Urinary bladder (tissue), 4 donors: ENCODE data around the gene SLC37A2. TPM values are rescaled to one million over a fixed set of nuclear protein-coding genes. Genes with fewer than 3 reads are reported as not detected.

Experiments
- DNase-seq: peaks from one replicate; pipeline ENCODE4 v3.0.0-alpha.2; 2015; ENCODE audit errors: extremely low spot score
- H3K27ac ChIP-seq: one replicate; pipeline ENCODE4 v1.5.1; 2013; ENCODE audit warnings: low read depth, mild to moderate bottlenecking, moderate library complexity
- H3K36me3 ChIP-seq: one replicate; pipeline ENCODE4 v1.6.1; 2013; ENCODE audit warnings: mild to moderate bottlenecking, moderate library complexity; ENCODE audit not compliant: insufficient read depth
- H3K4me1 ChIP-seq: one replicate; pipeline ENCODE4 v1.6.1; 2013; ENCODE audit warnings: mild to moderate bottlenecking, moderate library complexity; ENCODE audit not compliant: insufficient read depth
- H3K4me3 ChIP-seq: one replicate; pipeline ENCODE4 v1.5.1; 2013; ENCODE audit warnings: low read depth, low read length
- WGBS: extraction: QIAGEN DNeasy Blood & Tissue Kit; methylation state at CpG from one replicate; pipeline ENCODE4 v1.1.7; 2013; 5-methylcytosine and 5-hydroxymethylcytosine counted together
- polyA plus RNA-seq: library from polyadenylated mRNA; stranded (reverse); fragments of 200-250 nt; gene quantifications from one replicate; pipeline ENCODE4 v1.2.3, GENCODE V29; 2013
- total RNA-seq: library from RNA; depleted of rRNA; stranded (reverse); fragments of >200 nt; gene quantifications from one replicate; pipeline ENCODE4 v1.2.3, GENCODE V29; 2014
- donor health status: healthy with polysubstance abuse.
- donor health status: healthy.

Gene SLC37A2
- total and polyA plus RNA-seq, 2 donors, result 7.7 to 9.0 TPM

DNA sequence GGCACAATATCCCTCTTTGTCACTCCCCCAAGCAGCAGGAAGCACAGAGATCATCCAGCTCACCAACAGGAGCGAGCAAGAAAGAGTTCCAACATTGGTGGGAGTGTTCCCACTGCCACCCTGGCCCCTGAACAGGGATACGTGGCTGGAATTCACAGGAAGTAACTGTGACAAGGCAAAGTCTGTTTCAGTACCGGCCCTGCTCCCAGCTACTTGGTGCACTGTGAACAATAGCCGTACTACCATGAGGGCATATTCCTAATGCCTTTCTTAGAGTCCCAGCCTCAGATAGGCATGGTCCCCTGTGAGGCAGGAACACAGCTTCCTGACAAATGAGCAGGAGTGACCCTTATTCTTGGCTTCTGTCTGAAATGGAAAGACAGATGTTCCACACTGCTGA lies 1.8 kb upstream of the SLC37A2 start:
- Histone ChIP-seq H3K36me3 (no peaks in the 10 kb centered on the region), H3K27ac (no peak overlapping the region), H3K4me1 (no peaks in the 10 kb centered on the region), H3K4me3 (no peak overlapping the region)
- DNase-seq, result no peak
- WGBS, result 68% methylated on average over 4 of the region's 4 CpGs

DNA sequence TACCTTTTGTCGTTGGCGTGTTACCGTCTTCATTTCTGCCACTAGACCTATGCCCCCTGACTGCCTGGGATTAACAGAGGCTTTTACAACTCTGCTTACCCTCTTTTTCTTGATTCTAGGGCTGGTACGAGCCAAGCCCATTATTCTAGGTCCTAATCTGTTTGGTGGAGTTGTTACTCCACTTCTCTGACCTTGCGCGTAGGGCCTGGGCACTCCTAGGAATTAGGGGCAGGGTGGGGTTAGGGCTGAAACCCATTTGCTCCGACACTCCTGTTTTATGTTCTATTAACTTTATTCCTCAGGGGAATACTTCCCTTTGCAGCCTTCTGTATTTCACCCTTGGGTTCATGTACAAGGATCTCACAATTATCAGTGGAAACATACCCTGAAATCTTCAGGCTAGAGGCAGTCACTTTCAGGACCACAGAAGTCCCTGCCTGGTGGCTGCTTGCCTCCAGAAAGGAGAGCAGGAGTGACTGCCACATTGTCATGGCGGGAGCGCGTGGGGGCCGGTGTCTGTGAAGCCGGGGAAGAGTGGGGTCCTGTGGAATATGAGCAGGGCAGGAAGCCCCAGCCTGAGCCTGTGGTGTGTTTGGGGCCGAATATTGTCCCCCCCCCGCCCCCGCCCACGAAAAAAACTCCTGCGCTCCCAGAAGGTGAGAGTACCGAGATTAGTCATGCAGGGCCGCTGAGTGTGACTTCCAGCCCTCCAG lies 731 bp upstream of the SLC37A2 start:
- Histone ChIP-seq H3K4me1 (no peaks in the 10 kb centered on the region), H3K4me3 (peak overlapping the region; percentile 51), H3K36me3 (no peaks in the 10 kb centered on the region), H3K27ac (peak overlapping the region; percentile 25)
- DNase-seq, result no peak
- WGBS, result 39% methylated on average over 19 of the region's 19 CpGs

DNA sequence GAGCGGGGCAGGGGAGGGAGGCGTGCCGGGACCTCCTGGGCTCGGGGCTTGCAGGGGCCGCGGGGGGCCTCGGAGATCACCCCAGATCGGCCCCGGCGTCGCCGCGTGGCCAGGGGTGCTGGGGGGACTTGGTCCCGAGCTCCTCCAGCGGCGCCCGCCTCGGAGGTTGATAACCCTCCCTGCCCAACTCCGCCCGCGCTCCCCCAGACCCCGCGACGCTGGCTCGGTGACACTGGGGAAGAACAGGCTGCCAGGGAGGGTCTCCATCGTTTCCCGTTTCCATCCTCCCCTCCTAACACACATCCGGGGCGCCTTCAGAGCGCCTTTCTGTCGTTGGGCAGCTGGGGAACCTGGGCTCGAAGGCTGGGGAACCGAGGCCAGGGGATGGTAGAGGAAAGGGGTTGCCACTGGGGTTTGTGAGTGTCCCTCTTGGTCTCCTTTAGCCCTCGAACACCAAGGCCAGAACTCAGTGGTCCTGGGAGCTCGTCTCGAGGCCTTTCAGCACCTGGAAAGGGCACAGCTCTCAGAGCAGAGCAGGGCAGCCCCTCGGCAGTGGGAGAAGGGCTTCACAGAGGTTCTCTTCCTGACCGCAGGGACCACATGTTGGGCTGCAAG lies 431 bp downstream of the SLC37A2 start:
- H3K27ac ChIP-seq, result no peak overlapping the region
- DNase-seq, result no peak
- 4% methylated on average over 38 of the region's 38 CpGs for whole genome bisulfite sequencing
- no peaks in the 10 kb centered on the region for H3K4me1 ChIP-seq
- no peaks in the 10 kb centered on the region for H3K36me3 ChIP-seq
- peak overlapping the region; percentile 51 for H3K4me3 ChIP-seq

DNA sequence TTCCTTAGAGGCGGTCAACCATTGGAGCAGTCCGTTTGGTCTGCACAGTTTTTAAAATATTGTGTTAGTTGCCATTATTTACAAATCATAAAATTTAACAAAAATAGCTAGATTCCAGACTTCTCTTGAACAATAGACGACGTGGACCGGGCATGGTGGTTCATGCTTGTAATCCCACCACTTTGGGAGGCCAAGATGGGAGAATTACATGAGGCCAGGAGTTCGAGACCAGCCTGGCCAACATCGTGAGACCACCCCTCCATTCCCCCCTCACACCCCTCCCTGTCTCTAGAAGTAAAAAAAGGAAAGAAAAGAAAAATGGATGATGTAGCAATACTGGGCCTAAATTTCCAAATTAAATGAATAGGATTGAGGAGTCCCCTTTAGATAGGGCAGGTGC lies 965 bp downstream of the SLC37A2 start:
- DNase-seq, result no peak
- Histone ChIP-seq H3K4me1 (no peaks in the 10 kb centered on the region), H3K36me3 (no peaks in the 10 kb centered on the region), H3K4me3 (no peak overlapping the region), H3K27ac (no peak overlapping the region)
- 68% methylated on average over 7 of the region's 7 CpGs for WGBS

DNA sequence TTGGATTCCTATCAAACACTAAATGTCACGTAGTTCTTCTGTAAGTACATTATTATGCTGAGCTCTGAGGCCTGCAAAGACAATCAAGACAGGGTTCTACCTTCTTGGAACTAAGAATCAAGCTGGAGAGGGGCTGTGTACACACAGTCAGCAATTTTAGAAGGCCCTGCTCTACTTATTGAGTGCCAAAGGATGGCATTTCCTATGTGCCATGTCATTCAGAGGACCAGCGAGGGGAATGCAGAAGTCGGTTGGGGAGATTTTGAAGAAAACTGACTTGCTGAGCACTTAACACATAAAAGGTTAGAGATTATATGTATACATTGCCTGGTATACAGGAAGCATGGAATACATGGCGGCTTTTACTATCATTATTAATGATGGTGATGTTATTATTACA lies 5.3 kb downstream of the SLC37A2 start:
- 90% methylated on average over 4 of the region's 4 CpGs for WGBS
- no peak for DNase-seq
- Histone ChIP-seq H3K4me3 (no peak overlapping the region), H3K27ac (no peak overlapping the region), H3K4me1 (no peaks in the 10 kb centered on the region), H3K36me3 (no peaks in the 10 kb centered on the region)

DNA sequence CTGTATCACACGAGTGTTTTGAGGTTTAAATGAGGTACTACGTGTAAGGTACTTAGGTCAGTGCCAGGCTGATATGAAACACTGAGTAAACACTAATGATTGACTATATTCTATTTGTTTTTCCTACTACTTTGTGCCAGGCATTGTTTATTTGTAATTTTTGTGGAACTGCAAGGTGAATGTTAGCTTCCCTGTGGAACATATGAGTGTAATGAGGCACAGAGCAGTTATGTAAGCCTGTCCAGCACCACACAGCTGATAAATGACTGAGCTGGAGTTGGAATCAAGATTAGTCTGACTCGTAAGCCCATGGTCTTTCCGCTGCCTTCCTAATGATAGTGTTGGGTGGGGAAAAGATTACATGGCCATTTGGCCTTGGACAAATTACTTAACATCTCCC lies 5.9 kb downstream of the SLC37A2 start:
- H3K4me3 ChIP-seq, result no peak overlapping the region
- 78% methylated on average over 4 of the region's 4 CpGs for WGBS
- H3K27ac ChIP-seq, result no peak overlapping the region
- H3K36me3 ChIP-seq, result no peaks in the 10 kb centered on the region
- H3K4me1 ChIP-seq, result no peaks in the 10 kb centered on the region
- DNase-seq, result no peak

DNA sequence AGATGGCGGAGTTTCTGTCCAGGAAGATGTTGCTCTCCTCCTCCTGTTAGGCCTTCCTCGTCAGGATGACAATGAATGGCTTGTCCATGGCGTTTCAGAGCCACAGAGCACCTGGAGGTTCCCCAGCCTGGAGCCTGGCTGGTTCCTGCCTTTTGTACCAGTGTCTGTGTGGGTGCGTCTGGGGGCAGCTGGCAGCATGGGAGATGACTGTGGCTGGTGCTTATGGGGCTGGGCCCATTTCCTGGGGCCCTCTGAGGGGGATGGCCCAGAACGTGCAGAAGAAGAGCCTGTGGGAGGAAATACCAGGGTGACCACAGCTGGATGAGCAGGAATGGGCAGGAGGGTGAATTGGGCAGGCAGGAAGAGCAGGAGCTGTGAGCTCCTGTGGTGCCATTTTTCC lies 6.7 kb downstream of the SLC37A2 start:
- H3K4me1 ChIP-seq, result no peaks in the 10 kb centered on the region
- H3K36me3 ChIP-seq, result no peaks in the 10 kb centered on the region
- no peak overlapping the region for H3K27ac ChIP-seq
- H3K4me3 ChIP-seq, result no peak overlapping the region
- 71% methylated on average over 5 of the region's 5 CpGs for WGBS
- no peak for DNase-seq

DNA sequence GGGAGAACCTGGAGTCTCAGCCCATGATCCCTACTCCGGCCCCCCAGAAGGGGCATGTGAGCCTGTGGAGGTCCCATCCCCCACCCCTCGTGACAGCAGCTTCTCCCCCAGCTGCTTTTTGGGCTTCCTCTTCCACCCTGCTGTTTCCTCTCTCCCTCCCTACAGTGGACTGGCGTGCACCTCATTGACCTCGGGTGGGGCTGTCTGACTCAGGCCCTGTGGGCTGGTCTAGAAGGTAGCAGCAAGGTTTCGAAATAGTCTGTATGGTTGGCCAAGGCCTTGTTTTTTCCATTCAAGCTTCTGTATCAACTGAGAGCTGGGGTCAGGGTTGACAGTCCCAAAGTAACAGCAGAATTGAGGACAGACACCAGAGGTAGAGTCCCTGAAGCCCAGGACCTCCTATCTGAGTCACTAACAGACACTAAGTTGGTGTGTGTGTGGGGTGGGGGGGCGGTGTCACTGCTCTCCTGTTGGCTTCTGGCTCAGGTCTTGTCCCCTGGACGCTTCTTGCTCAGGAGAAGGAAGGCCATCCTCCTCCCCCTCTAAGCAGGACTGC lies 7.7 kb downstream of the SLC37A2 start:
- H3K4me1 ChIP-seq, result no peaks in the 10 kb centered on the region
- H3K36me3 ChIP-seq, result no peaks in the 10 kb centered on the region
- no peak overlapping the region for H3K4me3 ChIP-seq
- peak overlapping the region; percentile 40 for H3K27ac ChIP-seq
- DNase-seq, result no peak
- WGBS, result 49% methylated on average over 7 of the region's 7 CpGs

DNA sequence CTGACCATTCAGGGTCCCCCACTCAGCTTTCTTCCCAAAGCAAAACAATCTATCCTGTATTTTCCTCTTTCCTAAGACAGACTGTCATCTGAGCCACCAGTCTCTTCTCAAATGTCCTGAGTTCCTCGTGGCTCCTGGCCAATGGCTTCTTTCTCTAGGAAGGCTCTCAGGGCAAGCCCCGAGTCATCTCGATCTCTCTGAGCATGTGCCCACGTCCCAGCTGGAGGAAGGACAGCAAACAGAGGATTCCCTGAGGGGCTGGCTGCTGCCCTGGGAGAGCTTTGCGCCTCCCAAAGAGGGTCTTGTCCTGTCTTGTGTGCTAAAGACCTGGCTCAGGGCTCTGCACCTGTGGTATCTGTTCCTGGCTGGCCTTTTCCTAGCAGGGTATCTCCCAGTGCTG lies 8.3 kb downstream of the SLC37A2 start:
- 39% methylated on average over 5 of the region's 5 CpGs for WGBS
- Histone ChIP-seq H3K27ac (no peak overlapping the region), H3K36me3 (no peaks in the 10 kb centered on the region), H3K4me3 (no peak overlapping the region), H3K4me1 (no peaks in the 10 kb centered on the region)
- no peak for DNase-seq

DNA sequence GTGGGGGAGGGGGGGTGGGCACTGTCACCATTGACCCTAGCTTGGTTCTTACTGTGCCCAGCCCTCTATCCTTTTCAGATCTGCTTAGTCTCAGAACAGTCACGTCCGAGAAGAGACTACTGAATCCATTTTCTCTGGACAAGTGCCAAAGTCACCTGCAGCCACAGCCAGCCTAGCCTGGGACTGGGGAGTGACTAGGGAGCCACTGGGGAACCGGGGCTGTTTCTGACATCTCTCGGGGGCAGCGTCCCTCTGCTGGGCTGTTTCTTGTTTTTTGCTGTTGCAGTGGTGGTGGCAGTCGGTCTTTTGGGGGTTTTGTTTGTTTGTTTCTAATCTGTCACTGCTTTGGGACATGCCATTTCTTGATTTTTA lies 8.7 kb downstream of the SLC37A2 start:
- no peak overlapping the region for H3K27ac ChIP-seq

DNA sequence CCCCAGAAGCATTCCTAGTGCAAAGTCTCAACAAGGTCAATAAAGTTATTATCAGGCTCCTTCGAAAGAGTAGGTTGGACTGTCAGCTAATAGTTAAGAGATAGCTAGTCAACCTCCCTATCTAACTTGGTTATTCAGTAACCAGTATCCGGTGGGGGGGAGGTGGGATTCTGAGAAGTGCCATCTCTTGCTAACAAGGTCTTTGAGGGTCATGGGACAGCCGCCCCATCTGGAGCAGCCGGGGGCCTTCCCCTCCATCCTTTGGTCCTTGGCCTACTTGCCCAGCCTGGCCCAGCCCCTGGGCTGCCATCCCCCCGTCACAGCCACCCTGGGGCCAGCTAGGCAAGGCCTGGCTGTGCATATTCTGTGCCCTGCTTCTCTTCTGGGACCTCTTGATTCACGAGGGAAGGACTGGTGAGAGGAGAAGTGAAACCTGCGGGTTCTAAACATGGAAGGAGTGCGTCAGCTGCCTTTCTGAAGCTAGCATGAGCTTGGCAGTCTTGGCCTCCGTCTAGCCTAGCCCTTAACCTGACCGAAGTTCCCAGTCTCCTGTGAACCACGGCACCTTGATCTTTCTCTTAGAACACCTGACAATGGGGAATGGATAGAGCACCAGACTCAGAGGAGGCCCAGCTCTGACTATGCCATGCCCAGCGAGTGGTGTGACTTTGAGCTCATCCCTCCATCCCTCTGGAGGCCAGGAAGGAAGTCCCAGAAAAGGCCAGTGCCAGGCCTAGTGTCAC lies 9.3 kb downstream of the SLC37A2 start:
- DNase-seq, result no peak
- WGBS, result 85% methylated on average over 12 of the region's 12 CpGs
- no peak overlapping the region for H3K4me3 ChIP-seq
- H3K4me1 ChIP-seq, result no peaks in the 10 kb centered on the region
- H3K36me3 ChIP-seq, result no peaks in the 10 kb centered on the region
- no peak overlapping the region for H3K27ac ChIP-seq

More for the DNA sequence above, 8.7 kb downstream of the SLC37A2 start:
- WGBS, result 75% methylated on average over 6 of the region's 6 CpGs
- no peak for DNase-seq
- no peak overlapping the region for H3K4me3 ChIP-seq
- no peaks in the 10 kb centered on the region for H3K36me3 ChIP-seq
- no peaks in the 10 kb centered on the region for H3K4me1 ChIP-seq

DNA sequence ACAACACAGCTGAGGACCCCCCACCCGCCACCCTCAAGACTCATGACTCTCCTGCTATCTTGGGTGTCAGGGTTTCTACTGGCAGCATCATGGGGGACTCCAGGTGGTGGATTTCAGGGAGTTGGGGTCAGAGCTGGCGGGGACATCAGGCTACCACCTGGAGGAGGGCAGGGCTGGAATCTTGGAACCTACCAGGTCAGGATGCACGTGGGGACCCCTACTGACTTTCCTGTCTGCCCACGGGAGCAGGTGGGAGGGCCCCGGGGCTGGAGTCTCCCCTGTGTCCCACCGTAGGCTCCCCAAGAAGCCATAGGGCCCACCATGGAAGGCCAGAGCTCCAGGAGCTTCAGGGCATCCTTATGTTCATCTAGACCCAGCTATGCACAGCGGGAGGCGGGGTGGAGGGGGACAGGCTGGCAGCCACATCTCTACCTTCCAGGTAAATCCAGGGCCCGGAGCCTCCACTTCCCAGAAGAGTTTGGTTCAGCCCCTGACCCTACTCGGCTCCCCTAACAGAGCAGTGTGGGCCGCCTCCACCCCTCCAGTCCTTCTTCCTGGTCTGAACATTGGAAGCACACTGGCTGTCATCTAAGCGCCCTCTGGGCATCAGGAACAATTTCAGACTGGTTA lies 10.0 kb downstream of the SLC37A2 start:
- no peak overlapping the region for H3K27ac ChIP-seq
- DNase-seq, result no peak
- WGBS, result 90% methylated on average over 12 of the region's 12 CpGs

DNA sequence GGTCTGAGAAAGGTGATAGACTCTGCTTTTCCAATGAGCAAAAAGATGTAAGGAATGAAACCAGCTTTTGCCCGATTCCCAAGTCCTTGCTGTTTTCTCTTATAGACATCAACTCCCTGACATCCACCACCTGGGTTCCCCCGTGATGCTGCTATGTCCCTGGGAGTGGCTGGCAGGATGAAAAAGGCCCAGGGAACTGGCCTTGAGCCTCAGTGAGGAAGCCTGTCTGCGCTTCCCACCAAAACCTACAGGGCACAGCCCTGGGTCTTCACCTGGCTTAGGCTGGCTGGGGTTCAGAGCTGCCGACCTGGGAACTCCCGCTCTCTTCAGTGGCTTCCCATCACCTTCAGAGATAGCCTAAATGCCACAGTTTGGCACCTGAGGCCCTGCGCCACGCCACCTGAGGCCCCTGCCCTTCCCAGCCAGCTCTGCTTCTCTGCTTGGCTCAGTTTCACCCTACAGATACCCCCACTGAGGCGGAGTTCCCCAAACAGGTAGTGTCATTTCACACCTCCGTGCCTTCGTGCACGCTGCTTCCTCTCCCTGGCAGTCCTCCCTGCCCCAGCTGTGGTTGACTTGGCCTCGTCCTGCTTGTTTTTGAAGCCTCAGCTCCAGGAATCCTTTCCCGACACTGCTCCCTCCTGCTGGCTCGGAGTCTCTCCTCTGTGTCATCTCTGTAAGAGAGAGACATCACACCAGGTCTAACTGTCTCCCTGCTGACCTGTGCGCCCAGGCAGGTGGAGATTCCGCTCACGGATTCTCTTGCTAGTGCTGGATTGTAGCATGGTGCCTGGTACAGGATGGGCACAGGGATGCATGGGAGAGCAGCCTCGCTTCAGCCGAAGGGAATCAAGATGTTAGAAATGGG lies 10.7 kb downstream of the SLC37A2 start:
- WGBS, result 77% methylated on average over 19 of the region's 19 CpGs
- no peaks in the 10 kb centered on the region for H3K36me3 ChIP-seq
- H3K4me3 ChIP-seq, result no peak overlapping the region
- DNase-seq, result no peak
- no peaks in the 10 kb centered on the region for H3K4me1 ChIP-seq
- no peak overlapping the region for H3K27ac ChIP-seq

More for the DNA sequence above, 10.0 kb downstream of the SLC37A2 start:
- Histone ChIP-seq H3K4me1 (no peaks in the 10 kb centered on the region), H3K36me3 (no peaks in the 10 kb centered on the region), H3K4me3 (no peak overlapping the region)
